IPS-20b (cell line): ENCODE results near the gene KCNIP3.
"Not testable (repeated sequence)": the region's sequence is repeated elsewhere in the genome, so short reads cannot be mapped to it uniquely, and the experiment has no call there.

Experiments
- H3K27ac ChIP-seq: one replicate; pipeline ENCODE4 v1.5.1; 2013; ENCODE audit warnings: low read length
- H3K27me3 ChIP-seq: 2 replicates; pipeline ENCODE4 v1.6.1; 2013; ENCODE audit warnings: mild to moderate bottlenecking, low read length, inconsistent platforms; ENCODE audit not compliant: insufficient read depth
- H3K36me3 ChIP-seq: 2 replicates; pipeline ENCODE4 v1.6.1; 2013; ENCODE audit warnings: low read depth, mild to moderate bottlenecking, inconsistent platforms, low read length, moderate library complexity; ENCODE audit not compliant: insufficient read depth
- H3K4me1 ChIP-seq: 2 replicates; pipeline ENCODE4 v1.6.1; 2013; ENCODE audit warnings: mild to moderate bottlenecking, control low read depth, inconsistent platforms, low read length, moderate library complexity; ENCODE audit not compliant: insufficient read depth
- H3K4me3 ChIP-seq: 2 replicates; pipeline ENCODE4 v1.5.1; 2013; ENCODE audit warnings: mild to moderate bottlenecking, low read length, inconsistent platforms
- H3K9ac ChIP-seq: 2 replicates; pipeline ENCODE4 v1.6.1; 2013; ENCODE audit warnings: low read depth, mild to moderate bottlenecking, inconsistent platforms, low read length, moderate library complexity
- H3K9me3 ChIP-seq: 2 replicates; pipeline ENCODE4 v1.6.1; 2013; ENCODE audit warnings: mild to moderate bottlenecking, low read depth, low read length, inconsistent platforms; ENCODE audit not compliant: insufficient read depth

Gene KCNIP3

DNA sequence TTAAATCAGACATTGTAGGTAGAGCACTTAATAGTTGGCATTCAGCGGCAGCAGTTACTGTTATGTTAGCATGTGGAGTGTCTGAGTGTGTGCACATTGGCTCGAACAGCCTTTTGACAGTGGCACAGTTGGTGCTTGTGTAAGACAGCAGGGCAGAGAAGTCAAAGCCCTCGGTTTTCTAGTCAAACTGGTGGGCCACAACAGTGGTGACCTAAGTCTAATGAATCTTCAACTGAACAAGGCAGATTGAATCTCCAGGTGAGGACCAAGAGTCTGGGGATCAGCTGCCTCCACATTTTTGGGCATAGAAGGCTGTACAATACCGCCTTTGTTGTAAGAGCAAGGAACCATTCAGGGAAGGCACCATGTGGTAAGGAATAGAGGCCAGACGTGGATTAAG is 106.7 kb downstream of the KCNIP3 start:
- Histone ChIP-seq H3K4me3 (peak overlapping the region; percentile 79; the same call in 1 of the 2 replicates), H3K9ac (peak overlapping the region; percentile 89; the same call in 1 of the 2 replicates), H3K36me3 (peaks cover 18% of the 10 kb centered on the region; the same call in 1 of the 2 replicates)
- not testable (repeated sequence) for H3K27ac ChIP-seq, H3K27me3 ChIP-seq, H3K4me1 ChIP-seq, H3K9me3 ChIP-seq

DNA sequence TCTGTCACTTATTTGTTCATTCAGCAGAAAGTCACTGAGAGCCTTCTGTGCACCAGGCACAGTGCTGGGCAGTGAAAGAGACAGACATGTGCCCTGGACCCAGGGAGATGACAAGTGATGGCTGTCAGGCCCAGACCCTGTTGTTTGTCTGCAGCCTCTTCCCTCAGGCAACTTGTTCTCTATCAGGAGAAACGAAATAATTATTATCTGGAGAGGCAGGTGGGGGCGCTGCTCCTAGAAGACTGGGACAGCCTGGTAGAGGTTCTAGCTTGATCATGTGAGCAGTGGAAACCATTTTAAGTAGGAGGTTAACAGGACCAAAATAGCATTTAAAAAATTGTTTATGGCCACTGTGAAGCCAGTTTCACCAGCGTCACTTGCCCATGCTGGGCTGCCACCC is 107.5 kb downstream of the KCNIP3 start:
- not testable (repeated sequence) for H3K27me3 ChIP-seq, H3K9ac ChIP-seq, H3K9me3 ChIP-seq, H3K27ac ChIP-seq, H3K4me1 ChIP-seq, H3K4me3 ChIP-seq
- H3K36me3 ChIP-seq, result peaks cover 23% of the 10 kb centered on the region; the same call in 1 of the 2 replicates

DNA sequence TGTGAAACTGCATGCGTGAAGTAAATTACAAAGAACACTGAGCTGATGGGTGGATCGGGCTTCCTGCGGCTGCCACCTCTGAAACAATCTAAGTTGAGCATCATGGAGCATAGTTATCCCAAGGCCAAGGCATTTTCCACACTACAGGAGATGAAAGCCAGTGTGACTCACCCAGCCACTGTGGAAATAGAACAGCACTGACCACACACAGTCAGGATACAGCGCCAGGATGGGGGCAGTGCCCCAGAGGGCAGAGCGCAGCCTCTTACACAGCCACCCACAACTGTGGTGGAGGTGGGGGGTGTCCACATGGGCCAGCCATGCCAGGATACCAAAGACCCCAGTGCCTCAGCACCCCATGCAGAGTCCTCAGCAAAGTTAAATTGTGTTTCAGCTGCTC is 114.1 kb downstream of the KCNIP3 start:
- H3K27me3 ChIP-seq, H3K4me3 ChIP-seq, H3K27ac ChIP-seq, H3K9me3 ChIP-seq, H3K9ac ChIP-seq, H3K4me1 ChIP-seq: not testable (repeated sequence)
- H3K36me3 ChIP-seq, result peaks cover 24% of the 10 kb centered on the region; the same call in 1 of the 2 replicates

DNA sequence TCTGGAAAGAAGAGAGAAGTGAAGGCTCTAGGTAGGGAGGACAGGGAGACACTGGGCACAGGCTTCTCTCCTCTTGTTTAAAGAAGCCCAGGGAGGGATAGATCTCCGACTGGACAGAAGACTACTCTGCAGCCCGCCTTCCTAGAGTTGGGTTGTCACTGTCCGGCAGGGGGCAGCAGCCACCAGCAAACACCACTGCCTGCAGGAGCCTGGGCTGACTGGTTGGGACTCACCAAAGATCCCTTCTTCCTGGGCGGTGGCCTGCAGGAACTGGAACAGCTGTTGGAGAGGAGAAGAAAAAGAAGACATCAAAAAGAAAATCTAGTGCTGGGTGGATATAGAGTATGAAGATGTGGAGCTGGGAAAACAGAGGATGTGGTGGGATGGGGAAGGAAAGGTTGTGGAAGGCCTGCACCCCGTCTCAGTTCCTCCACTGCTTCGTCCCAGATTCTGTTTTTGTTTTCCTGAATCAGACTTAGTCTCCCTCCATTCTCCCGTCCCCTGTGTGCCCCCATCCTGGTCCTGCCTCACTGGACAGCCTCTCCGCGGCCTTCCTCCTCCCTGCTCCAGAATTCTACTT is 117.0 kb downstream of the KCNIP3 start:
- not testable (repeated sequence) for H3K4me1 ChIP-seq, H3K27me3 ChIP-seq, H3K36me3 ChIP-seq, H3K9me3 ChIP-seq, H3K9ac ChIP-seq, H3K27ac ChIP-seq, H3K4me3 ChIP-seq

DNA sequence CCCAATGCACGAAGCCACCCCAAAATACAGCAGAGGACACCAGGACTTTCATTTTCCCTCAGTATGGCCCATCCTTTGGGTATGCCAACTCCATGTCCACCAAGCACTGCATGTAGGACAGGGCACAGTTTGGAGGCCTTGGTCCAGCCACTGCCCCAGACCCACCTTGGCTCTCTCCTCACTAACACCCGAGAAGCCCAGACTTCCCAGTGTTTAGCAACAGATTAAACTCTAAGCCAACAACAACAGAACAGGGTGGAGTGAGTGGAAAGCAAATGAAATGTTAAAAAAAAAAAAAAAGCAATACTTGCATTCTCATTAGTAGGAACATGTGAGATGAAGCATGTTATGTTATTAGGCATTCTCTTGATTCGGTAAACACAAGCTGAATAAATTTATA is 118.0 kb downstream of the KCNIP3 start:
- H3K36me3 ChIP-seq, H3K9me3 ChIP-seq, H3K4me3 ChIP-seq, H3K9ac ChIP-seq, H3K27ac ChIP-seq, H3K27me3 ChIP-seq, H3K4me1 ChIP-seq: not testable (repeated sequence)

DNA sequence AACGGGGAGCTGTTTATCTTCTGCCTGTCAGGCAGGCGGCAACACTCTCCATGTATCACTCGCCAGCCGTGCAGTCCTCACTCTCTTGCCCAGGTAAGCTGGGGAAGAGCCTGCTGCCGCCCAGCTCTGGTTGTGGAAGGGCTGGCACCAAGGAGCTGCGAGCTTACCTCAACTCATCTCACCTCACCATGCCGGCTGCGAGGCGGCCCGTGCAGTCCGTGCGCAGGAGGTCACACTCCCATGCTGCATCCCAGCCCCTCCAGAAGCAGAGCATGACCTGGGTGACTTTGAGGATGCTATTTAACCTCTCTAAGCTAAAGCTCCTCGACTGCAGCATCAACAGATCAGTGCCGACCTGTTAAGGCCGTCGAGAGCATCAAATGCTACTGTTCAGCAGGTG is 118.4 kb downstream of the KCNIP3 start:
- not testable (repeated sequence) for H3K9ac ChIP-seq, H3K9me3 ChIP-seq, H3K27me3 ChIP-seq, H3K27ac ChIP-seq, H3K4me1 ChIP-seq, H3K36me3 ChIP-seq, H3K4me3 ChIP-seq

DNA sequence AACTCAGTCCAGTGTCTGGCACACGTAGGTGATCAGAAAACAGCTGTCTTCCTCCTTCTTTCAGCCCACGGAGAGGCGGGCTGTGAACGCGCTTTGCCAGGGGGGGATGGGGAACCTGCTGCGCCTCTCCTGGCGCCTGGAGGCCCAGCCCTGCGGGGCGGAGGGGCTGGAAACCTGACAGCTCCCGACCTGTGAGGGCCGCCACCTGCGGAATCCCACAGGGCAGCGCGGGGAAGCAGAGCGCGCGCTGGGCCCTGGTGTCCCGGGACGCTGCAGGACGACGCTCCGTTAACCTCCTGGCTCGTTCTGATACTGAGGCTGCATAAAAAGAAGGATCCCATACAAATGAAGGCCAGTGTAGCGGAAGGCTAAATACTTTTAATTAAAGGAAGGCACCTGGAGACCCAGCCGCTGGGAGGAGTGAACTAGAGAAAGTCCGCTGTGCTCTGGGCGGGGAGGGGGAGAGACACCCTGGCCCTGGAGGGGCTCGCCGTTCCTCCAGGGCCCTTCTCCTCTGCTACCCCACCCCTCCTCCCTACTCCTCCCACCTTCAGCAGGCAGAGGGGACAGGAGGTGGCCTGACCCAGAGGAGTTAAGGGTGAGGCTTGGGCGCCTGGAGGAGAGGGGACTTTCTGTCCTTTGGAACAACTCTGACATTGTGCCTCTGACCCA is 130.2 kb downstream of the KCNIP3 start:
- H3K27me3 ChIP-seq, H3K4me1 ChIP-seq, H3K36me3 ChIP-seq, H3K9ac ChIP-seq, H3K4me3 ChIP-seq, H3K27ac ChIP-seq, H3K9me3 ChIP-seq: not testable (repeated sequence)

DNA sequence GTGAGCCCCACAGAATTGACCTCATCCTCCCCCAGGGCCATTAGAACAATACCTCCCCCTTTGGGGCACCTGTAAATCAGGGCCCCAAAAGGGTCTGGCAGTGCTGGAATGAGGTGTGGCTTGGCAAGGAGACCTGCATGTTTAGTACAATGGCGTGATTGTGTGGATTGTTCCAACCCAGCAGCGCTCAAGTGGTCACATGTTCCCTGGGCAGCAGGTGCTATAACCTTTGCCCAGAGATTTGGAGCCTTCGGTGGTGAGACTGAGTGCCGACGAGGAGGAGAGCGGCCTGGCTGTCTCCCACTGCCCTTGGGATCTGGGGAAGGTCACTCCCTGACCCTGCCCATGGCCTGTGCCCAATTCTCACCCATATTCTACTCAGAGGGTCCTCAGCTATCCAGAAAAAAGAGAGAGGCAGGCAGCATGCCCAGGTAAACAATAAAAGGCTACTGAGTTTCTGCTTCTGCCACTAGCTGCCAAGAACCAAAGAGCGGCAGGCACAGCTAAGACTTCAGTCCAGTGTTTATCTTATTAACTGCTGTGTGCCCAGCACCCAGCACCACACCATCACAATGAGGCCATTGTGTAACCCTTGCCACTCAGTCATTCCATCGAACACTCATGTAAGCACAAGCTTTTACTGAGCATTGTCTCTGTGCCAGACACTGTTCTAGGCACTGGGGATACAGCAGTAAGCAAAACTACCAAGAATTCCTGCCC is 132.8 kb downstream of the KCNIP3 start:
- not testable (repeated sequence) for H3K27ac ChIP-seq, H3K9me3 ChIP-seq, H3K36me3 ChIP-seq, H3K4me3 ChIP-seq, H3K9ac ChIP-seq, H3K27me3 ChIP-seq, H3K4me1 ChIP-seq

DNA sequence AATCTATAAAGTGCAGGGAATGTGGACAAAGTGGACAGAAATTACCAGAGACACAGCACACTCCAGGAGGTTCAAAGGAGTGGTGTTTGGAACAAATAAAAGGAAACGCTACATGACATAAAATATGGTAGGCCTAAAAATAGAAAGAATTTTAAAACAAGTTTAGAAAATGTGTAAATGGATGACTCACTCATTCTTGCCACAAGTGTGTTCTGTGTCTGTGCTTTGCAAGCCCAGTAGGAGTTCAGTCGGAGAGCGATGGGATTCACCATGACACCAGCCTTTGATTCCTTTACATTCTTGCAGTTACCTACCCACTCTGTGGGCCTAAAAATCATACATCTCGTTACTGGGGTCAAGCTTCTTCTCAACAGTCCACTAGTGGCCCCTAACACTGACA is 136.2 kb downstream of the KCNIP3 start:
- H3K9me3 ChIP-seq, H3K9ac ChIP-seq, H3K27me3 ChIP-seq, H3K36me3 ChIP-seq, H3K4me1 ChIP-seq, H3K4me3 ChIP-seq, H3K27ac ChIP-seq: not testable (repeated sequence)

DNA sequence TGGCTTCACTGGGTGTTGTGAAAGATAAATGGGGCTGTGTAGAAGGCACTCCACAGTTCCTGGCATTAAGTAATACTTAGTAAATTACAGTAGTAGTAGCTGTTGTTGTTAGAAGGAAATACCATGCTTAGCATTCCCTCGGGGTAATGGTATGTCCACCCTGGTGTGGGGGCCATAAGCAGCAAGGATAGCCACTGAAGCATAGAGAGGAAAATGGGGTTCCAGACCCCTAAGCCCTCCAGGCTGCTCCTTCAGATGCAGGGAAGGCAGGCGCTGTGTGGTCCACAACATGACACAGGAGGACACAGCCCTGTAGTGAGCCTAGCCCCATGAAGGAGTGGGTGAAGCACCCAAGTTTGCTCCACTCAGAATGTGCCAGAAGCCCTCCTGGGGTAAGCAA is 136.8 kb downstream of the KCNIP3 start:
- not testable (repeated sequence) for H3K4me3 ChIP-seq, H3K36me3 ChIP-seq, H3K9ac ChIP-seq, H3K9me3 ChIP-seq, H3K27me3 ChIP-seq, H3K4me1 ChIP-seq, H3K27ac ChIP-seq

DNA sequence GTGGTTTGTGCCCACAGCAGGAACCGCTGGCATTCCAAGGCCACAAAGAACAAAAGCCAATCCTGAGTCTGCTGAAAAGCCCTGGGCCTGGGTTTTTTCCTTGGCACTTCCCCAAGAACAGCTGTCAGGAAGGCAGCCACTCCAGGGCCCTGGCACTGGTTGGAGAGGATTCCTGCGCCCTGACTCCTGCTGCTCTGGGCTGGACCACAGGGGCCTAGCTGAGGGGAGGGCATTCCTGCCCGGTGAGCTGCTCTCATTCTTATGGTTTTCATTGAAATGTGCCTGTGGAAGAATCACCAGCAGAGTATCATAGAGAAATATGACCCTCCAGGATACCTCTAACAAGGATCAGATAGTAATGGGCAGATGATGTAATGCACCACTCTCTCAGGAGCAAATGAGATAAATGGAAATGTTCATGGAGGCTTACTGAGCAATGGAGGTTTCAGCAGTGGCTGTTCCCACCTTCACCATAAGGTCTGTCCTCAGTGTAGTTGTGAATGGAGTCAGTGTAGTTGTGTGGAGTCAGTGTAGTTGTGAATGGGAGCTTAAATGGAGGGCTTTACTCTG is 137.4 kb downstream of the KCNIP3 start:
- H3K36me3 ChIP-seq, H3K27me3 ChIP-seq, H3K9me3 ChIP-seq, H3K27ac ChIP-seq, H3K9ac ChIP-seq, H3K4me3 ChIP-seq, H3K4me1 ChIP-seq: not testable (repeated sequence)
